Rectal smooth muscle tissue (tissue), 1 donor: ENCODE data around the gene CCDC88B.
A peak's percentile ranks its signal among the peaks of the same experiment; 100 is the strongest.

Experiments
- H3K27ac ChIP-seq: one replicate; pipeline ENCODE4 v1.7.0; 2013; ENCODE audit warnings: low read depth, low read length, inconsistent platforms
- H3K27me3 ChIP-seq: one replicate; pipeline ENCODE4 v1.7.0; 2013; ENCODE audit warnings: low read length; ENCODE audit not compliant: control insufficient read depth, insufficient read depth
- H3K36me3 ChIP-seq: one replicate; pipeline ENCODE4 v1.7.0; 2013; ENCODE audit warnings: low read length; ENCODE audit not compliant: control insufficient read depth, insufficient read depth
- H3K4me1 ChIP-seq: one replicate; pipeline ENCODE4 v1.7.0; 2013; ENCODE audit warnings: low read length; ENCODE audit not compliant: control insufficient read depth, insufficient read depth
- H3K4me3 ChIP-seq: one replicate; pipeline ENCODE4 v1.7.0; 2013; ENCODE audit warnings: low read length
- H3K9ac ChIP-seq: one replicate; pipeline ENCODE4 v1.7.0; 2013; ENCODE audit warnings: low read length

Gene CCDC88B, protein sequence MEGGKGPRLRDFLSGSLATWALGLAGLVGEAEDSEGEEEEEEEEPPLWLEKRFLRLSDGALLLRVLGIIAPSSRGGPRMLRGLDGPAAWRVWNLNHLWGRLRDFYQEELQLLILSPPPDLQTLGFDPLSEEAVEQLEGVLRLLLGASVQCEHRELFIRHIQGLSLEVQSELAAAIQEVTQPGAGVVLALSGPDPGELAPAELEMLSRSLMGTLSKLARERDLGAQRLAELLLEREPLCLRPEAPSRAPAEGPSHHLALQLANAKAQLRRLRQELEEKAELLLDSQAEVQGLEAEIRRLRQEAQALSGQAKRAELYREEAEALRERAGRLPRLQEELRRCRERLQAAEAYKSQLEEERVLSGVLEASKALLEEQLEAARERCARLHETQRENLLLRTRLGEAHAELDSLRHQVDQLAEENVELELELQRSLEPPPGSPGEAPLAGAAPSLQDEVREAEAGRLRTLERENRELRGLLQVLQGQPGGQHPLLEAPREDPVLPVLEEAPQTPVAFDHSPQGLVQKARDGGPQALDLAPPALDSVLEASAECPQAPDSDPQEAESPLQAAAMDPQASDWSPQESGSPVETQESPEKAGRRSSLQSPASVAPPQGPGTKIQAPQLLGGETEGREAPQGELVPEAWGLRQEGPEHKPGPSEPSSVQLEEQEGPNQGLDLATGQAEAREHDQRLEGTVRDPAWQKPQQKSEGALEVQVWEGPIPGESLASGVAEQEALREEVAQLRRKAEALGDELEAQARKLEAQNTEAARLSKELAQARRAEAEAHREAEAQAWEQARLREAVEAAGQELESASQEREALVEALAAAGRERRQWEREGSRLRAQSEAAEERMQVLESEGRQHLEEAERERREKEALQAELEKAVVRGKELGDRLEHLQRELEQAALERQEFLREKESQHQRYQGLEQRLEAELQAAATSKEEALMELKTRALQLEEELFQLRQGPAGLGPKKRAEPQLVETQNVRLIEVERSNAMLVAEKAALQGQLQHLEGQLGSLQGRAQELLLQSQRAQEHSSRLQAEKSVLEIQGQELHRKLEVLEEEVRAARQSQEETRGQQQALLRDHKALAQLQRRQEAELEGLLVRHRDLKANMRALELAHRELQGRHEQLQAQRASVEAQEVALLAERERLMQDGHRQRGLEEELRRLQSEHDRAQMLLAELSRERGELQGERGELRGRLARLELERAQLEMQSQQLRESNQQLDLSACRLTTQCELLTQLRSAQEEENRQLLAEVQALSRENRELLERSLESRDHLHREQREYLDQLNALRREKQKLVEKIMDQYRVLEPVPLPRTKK (N-terminal part only)

DNA sequence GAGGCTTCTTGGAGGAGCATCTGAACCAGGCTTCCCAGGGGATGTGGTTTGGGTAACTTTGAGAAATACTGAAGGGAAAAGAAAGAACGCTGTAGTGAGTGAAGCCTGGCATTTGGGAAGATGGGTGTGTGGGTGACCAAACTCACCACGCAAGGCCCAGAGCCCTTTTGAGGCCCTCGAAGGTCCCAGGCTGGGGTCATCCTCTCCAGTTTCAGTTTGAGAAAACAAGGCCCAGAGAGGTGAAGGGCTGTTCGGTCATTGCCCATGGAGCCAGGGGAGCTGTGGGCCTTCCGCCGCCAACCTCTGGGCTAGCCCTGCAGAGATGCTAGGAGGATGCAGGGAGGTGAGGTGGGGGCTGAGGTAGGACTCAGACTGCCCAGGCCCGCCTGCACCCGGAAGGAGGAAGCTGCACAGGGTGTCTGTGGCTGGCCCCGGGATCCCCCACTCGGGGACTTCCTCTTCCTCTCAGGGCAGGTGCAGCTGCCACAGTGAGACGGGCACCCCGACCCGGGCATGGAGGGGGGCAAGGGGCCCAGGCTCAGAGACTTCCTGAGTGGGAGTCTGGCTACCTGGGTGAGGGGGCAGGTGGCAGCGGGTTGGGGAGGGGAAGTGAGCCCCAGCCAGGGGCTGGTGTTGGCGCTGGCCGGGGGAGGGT, at the start of gene CCDC88B:
Gene CCDC88B (plus strand): TSS at position 451 of the 655 bp plus-strand sequence. CDS start 63 bp downstream, at position 514.
- no peak within 1 kb of the TSS for H3K27ac ChIP-seq
- H3K4me3 ChIP-seq, result peak within 1 kb of the TSS; percentile 58

DNA sequence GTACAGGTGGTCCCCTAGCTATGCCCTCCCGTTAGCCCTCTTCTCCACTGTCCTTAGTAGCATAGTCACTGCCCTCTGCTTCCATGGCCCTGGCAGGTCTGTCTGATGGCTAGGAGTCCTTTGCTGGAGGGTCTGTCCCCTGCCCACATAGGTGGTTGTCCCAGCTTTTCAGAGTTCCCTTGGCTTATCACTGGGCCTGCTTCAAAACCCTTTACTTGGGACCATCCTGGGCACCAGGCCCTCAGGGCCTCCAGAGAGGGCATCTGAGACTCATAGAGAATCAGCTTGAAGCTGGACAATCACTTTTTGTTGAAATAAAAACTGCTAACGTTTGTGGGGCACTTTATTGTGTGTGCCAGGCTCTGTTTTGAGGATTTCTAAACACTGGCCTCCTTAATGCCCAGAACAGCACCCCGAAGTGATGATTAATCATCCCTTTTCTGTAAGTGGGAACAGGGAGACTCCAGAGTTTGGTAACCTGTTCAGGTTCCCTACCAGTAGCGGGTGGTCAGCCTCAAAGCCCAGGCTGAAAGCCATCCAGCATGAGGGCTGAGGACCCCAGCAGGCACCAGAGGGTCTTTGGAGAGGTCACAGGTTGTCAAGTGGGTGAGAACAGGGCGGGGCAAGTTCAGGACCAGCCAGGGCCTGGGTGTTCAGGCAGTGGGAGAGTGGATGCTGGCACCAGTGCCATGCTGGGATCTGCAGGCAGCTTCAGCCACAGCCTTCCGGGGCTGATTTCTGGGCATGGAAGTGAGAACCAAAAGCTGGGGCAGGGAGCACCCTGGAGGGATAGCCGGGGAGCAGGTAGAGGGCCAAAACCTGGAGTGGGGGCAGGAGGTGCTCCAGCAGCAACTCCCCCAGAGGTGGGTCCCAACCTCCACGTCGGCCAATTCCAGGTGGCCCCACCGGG, 49.4 kb upstream of the CCDC88B start:
- H3K27me3 ChIP-seq, result peaks cover 25% of the 10 kb centered on the region
- no peak overlapping the region for H3K27ac ChIP-seq
- peaks cover 7% of the 10 kb centered on the region for H3K4me1 ChIP-seq
- no peak overlapping the region for H3K9ac ChIP-seq
- peaks cover 2% of the 10 kb centered on the region for H3K36me3 ChIP-seq
- H3K4me3 ChIP-seq, result no peak overlapping the region

More for the DNA sequence above, at the start of gene CCDC88B:
- Histone ChIP-seq H3K36me3 (no peaks in the 10 kb centered on the region), H3K9ac (no peak within 1 kb of the TSS), H3K4me1 (peaks cover 9% of the 10 kb centered on the region), H3K27me3 (no peaks in the 10 kb centered on the region)

DNA sequence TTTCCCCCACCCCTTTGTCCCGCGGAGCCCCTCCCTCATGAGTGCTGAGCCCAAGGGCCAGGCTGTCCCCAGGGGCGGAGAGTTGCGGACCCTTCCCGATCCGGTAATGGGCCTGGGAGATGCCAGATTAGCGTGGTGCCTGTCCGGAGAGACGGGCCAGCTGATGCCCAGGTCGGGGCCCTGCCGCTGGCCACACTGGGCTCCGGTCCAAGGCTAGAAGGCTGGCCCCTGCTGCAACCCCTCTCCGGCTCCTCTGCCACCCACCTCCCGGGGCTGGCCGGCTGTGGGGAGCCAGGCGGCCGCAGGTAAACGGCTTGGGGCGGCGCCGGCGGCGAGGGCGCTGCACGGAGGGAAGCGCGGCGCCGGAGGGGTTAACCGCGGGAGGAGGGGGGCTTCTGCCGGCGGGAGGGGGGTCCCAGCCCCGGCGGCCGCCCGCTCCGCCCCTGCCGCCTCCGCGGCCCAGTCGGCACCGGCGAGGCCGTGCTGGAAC, 48.7 kb upstream of the CCDC88B start, which contains the start of gene KCNK4:
Gene KCNK4 (plus strand): TSS at position 41 of the 490 bp plus-strand sequence. CDS start 1,717 bp downstream, outside the sequence.
- peaks cover 29% of the 10 kb centered on the region for H3K27me3 ChIP-seq
- no peak within 1 kb of the TSS for H3K9ac ChIP-seq
- peaks cover 2% of the 10 kb centered on the region for H3K36me3 ChIP-seq
- H3K4me3 ChIP-seq, result peak within 1 kb of the TSS; percentile 19
- no peak within 1 kb of the TSS for H3K27ac ChIP-seq
- H3K4me1 ChIP-seq, result peaks cover 2% of the 10 kb centered on the region

DNA sequence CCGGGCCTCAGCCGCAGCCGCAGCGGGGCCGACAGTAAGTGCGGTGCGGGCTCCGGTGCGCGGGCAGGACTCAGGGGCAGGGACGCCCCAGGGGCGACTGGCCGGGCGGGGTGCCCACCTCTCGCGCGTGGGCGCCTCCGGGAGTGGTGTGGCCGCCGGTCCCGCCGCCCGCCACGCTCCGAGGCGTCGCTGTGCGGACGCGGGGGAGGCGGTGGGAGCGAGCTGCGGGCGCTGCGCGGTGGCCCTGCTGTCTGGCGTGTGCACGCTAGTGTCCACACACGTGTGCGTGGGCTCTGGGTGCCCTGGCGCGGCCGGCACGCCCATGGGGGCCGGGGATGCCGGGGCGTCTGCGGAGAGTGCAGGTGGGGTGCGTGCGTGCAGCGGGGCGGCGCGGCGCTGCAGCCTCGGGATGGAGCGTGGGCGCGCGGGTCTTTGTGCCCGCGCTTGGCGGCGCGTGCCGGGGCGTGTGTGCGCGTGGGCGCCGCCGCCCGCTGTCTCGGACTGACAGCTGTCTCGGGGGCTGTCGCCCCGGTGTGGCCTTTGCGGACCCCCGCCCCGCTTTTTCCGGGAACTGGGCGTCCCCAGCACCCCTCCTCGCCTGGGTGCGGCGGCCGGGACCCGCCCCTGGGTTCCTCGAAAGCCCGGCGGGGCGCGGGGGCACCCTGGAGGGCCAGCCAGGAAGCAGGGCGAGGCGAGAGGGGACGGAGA, 48.1 kb upstream of the CCDC88B start:
- peaks cover 2% of the 10 kb centered on the region for H3K36me3 ChIP-seq
- no peaks in the 10 kb centered on the region for H3K4me1 ChIP-seq
- peak overlapping the region; percentile 19 for H3K4me3 ChIP-seq
- no peak overlapping the region for H3K27ac ChIP-seq
- no peak overlapping the region for H3K9ac ChIP-seq
- H3K27me3 ChIP-seq, result peaks cover 35% of the 10 kb centered on the region

DNA sequence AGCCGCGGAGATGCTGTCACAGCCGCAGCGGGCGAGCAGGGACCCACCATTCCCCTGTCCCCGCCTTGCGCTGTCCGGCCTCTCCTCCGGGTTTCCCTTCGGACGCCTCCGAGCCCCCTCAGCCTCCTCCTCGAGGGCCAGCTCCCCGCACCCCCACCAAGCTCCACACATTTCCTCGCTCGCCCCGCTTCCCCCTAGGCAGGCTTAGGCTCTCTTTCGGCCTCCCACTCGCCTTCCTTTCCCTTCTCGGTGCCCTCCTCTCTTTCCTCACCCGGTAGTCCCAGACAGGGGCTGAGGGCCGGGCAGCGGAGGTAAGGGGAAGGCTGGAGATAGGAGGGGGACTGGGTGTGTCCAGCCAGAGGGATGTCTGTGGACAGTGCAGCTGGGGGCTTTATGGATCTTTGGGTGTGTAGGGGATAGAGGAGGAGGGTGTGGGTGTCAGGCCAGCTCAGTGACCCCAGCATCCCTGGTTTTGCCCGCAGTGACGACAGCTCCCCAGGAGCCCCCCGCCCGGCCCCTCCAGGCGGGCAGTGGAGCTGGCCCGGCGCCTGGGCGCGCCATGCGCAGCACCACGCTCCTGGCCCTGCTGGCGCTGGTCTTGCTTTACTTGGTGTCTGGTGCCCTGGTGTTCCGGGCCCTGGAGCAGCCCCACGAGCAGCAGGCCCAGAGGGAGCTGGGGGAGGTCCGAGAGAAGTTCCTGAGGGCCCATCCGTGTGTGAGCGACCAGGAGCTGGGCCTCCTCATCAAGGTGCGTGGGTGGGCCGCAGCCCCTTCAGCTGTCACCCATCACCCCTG, 47.3 kb upstream of the CCDC88B start:
- peaks cover 42% of the 10 kb centered on the region for H3K27me3 ChIP-seq
- no peak overlapping the region for H3K9ac ChIP-seq

DNA sequence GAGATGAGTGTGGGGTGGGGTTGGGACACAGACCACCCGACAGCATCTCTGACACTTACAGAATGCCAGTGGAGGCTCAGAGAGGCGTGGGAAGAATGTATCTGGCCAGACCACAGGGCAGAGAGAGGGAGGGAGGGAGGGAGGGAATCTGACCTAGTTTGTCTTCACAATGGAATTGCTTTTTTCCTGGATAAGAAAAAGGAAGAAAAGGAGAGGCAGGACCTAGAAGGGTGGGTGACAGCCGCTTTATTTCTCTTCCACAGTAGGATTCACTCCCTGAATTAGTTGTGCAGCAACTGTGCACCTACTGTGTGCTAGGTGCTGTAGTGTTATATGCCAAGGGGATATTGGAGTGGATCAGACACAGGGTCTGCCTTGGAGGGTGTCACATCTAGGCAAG, 45.2 kb upstream of the CCDC88B start:
- H3K4me3 ChIP-seq, result no peak overlapping the region
- H3K36me3 ChIP-seq, result no peaks in the 10 kb centered on the region
- no peak overlapping the region for H3K9ac ChIP-seq
- peaks cover 2% of the 10 kb centered on the region for H3K4me1 ChIP-seq
- peaks cover 53% of the 10 kb centered on the region for H3K27me3 ChIP-seq
- H3K27ac ChIP-seq, result no peak overlapping the region

More for the DNA sequence above, 47.3 kb upstream of the CCDC88B start:
- H3K27ac ChIP-seq, result no peak overlapping the region
- H3K4me3 ChIP-seq, result peak overlapping the region; percentile 19
- peaks cover 2% of the 10 kb centered on the region for H3K36me3 ChIP-seq
- no peaks in the 10 kb centered on the region for H3K4me1 ChIP-seq

DNA sequence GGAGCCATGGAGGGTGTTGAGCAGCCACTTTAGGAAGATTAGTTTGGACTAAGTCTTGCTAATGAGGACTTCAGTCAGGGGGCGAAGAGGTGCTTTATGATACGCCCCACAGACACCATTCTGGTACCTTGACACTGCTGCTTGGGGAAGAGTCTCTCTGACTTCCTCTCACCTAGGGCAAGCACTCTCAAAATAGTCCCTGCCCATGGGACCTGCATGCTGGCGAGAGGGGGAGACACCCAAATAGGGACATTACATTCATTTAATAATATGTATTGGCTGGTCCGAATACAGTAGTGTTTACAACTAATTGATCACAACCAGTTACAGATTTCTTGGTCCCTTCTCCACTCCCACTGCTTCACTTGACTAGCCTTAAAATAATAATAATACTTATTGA, 44.2 kb upstream of the CCDC88B start:
- Histone ChIP-seq H3K27me3 (peaks cover 62% of the 10 kb centered on the region), H3K4me1 (peaks cover 3% of the 10 kb centered on the region)

DNA sequence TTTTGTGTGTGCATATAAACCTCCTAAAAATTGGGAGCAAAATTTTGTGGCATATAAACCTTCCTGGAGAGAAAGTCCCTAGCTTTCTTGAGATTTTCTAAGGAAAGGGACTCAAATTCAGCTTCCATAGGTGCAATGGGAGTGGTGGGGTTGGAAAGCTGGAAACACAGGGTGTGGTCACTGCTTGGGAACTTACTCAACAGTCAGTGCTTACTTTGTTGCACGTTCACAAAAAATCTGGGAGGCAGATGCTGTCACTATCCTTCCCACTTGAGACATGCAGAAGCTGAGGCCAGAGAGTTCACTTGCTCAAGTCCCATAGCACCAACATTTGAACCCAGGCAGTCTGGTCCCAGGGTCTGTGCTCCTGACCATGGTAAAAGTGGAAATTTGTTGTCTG, 43.8 kb upstream of the CCDC88B start:
- Histone ChIP-seq H3K36me3 (no peaks in the 10 kb centered on the region), H3K27me3 (peaks cover 59% of the 10 kb centered on the region), H3K4me1 (peaks cover 5% of the 10 kb centered on the region), H3K27ac (no peak overlapping the region), H3K4me3 (no peak overlapping the region), H3K9ac (no peak overlapping the region)

More for the DNA sequence above, 44.2 kb upstream of the CCDC88B start:
- Histone ChIP-seq H3K27ac (no peak overlapping the region), H3K36me3 (no peaks in the 10 kb centered on the region), H3K4me3 (no peak overlapping the region), H3K9ac (no peak overlapping the region)

DNA sequence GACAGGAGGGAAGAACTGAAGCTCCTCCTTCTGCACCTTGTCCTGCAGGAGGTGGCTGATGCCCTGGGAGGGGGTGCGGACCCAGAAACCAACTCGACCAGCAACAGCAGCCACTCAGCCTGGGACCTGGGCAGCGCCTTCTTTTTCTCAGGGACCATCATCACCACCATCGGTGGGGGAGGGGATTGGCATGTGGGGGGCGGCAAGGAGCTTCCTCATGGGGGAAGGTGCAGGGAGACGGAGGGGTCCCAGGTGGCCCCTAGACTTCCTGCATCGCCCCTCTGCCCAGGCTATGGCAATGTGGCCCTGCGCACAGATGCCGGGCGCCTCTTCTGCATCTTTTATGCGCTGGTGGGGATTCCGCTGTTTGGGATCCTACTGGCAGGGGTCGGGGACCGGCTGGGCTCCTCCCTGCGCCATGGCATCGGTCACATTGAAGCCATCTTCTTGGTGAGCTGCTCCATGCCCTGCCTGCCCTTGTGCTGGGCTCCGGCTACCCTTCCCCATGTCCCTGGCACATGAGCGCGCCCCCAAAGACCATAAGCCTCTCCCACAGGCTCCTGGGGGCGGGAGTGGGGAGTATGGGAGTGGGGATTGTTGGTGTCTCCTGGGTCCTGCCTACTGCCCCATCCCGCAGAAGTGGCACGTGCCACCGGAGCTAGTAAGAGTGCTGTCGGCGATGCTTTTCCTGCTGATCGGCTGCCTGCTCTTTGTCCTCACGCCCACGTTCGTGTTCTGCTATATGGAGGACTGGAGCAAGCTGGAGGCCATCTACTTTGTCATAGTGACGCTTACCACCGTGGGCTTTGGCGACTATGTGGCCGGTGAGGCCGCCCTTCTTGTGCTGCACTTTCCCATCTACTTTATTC, 42.9 kb upstream of the CCDC88B start:
- H3K4me1 ChIP-seq, result peaks cover 5% of the 10 kb centered on the region
- H3K9ac ChIP-seq, result no peak overlapping the region
- H3K27ac ChIP-seq, result no peak overlapping the region
- H3K4me3 ChIP-seq, result no peak overlapping the region
- H3K27me3 ChIP-seq, result peaks cover 57% of the 10 kb centered on the region
- H3K36me3 ChIP-seq, result no peaks in the 10 kb centered on the region
